CD14-positive monocyte (primary cell): ENCODE data around the gene SHE. TPM values are rescaled to one million over a fixed set of nuclear protein-coding genes. Genes with fewer than 3 reads are reported as not detected.

Source experiments
- DNase-seq, 3 donors: peaks; one replicate each; pipeline ENCODE4 v3.0.0-alpha.2; 2011 to 2022
- H2AFZ ChIP-seq: 2 replicates; pipeline ENCODE4 v1.6.0; 2012; ENCODE audit warnings: mild to moderate bottlenecking, low read depth, low read length, inconsistent platforms; ENCODE audit not compliant: insufficient read depth, poor library complexity, severe bottlenecking
- H3K27ac ChIP-seq, 2 donors: 1 replicate in 1 of 2; 2 replicates in 1 of 2; pipeline ENCODE4 v1.5.1; 2012 to 2013; ENCODE audit warnings: low read length in 2 of 2, control low read depth in 1 of 2, inconsistent platforms in 1 of 2, low read depth in 1 of 2, mild to moderate bottlenecking in 1 of 2
- H3K27me3 ChIP-seq, 2 donors: one replicate each; pipeline versions ENCODE4 v1.6.0 to v1.6.1; 2011 to 2013; ENCODE audit warnings: low read length in 2 of 2; ENCODE audit not compliant: control insufficient read depth in 2 of 2, insufficient read depth in 2 of 2
- H3K36me3 ChIP-seq, 2 donors: replicated peaks in 1 of 2; 1 replicate in 1 of 2; 2 replicates in 1 of 2; pipeline versions ENCODE4 v1.5.1 to v1.6.1; 2012 to 2013; ENCODE audit warnings: low read length in 2 of 2, control low read depth in 1 of 2, inconsistent platforms in 1 of 2, mild to moderate bottlenecking in 1 of 2; ENCODE audit not compliant: insufficient read depth in 2 of 2, control insufficient read depth in 1 of 2
- H3K4me1 ChIP-seq, 2 donors: 1 replicate in 1 of 2; 2 replicates in 1 of 2; pipeline versions ENCODE4 v1.5.1 to v1.6.1; 2012 to 2013; ENCODE audit warnings: low read length in 2 of 2, control low read depth in 1 of 2, inconsistent platforms in 1 of 2, mild to moderate bottlenecking in 1 of 2, moderate library complexity in 1 of 2; ENCODE audit not compliant: insufficient read depth in 2 of 2, control insufficient read depth in 1 of 2
- H3K4me2 ChIP-seq: replicated peaks from 2 replicates; pipeline ENCODE3; 2012; ENCODE audit warnings: low read length, moderate library complexity, mild to moderate bottlenecking; ENCODE audit not compliant: poor library complexity, severe bottlenecking; ENCODE audit errors: extremely low read depth
- H3K4me3 ChIP-seq, 3 experiments: fragments of 200-600 bp in 1 of 3; sonication (generic) in 1 of 3; replicated peaks in 1 of 3; 1 replicate in 2 of 3; 2 replicates in 1 of 3; pipeline ENCODE4 v1.5.1; 2011 to 2013; ENCODE audit warnings: low read length in 3 of 3, mild to moderate bottlenecking in 3 of 3, control low read depth in 2 of 3, low read depth in 2 of 3, inconsistent platforms in 1 of 3, moderate library complexity in 1 of 3
- H3K79me2 ChIP-seq: 2 replicates; pipeline ENCODE4 v1.6.0; 2012; ENCODE audit warnings: mild to moderate bottlenecking, control low read depth, inconsistent platforms, low read length, moderate library complexity; ENCODE audit not compliant: insufficient read depth
- H3K9ac ChIP-seq: 2 replicates; pipeline ENCODE4 v1.6.0; 2017; ENCODE audit warnings: low read length, mild to moderate bottlenecking; ENCODE audit not compliant: insufficient read depth, poor library complexity, severe bottlenecking
- H3K9me3 ChIP-seq, 2 donors: replicated peaks in 1 of 2; 1 replicate in 1 of 2; 2 replicates in 1 of 2; pipeline versions ENCODE4 v1.5.1 to v1.6.1; 2012 to 2013; ENCODE audit warnings: low read length in 2 of 2, control low read depth in 1 of 2; ENCODE audit not compliant: control insufficient read depth in 1 of 2, insufficient read depth in 1 of 2
- H4K20me1 ChIP-seq: 2 replicates; pipeline ENCODE4 v1.6.0; 2012; ENCODE audit warnings: mild to moderate bottlenecking, low read length, control low read depth, moderate library complexity; ENCODE audit not compliant: insufficient read depth
- H3K27ac Mint-ChIP-seq, 7 donors: one replicate each; pipeline ENCODE4 v1.8.0; 2020; ENCODE audit warnings: mild to moderate bottlenecking in 7 of 7, mixed read lengths in 7 of 7, moderate library complexity in 6 of 7, inconsistent platforms in 2 of 7
- H3K27me3 Mint-ChIP-seq, 3 donors: one replicate each; pipeline ENCODE4 v1.8.0; 2021 to 2022; ENCODE audit warnings: low read depth in 3 of 3, mild to moderate bottlenecking in 3 of 3, mixed read lengths in 3 of 3, moderate library complexity in 3 of 3, inconsistent platforms in 1 of 3
- H3K36me3 Mint-ChIP-seq, 2 donors: one replicate each; pipeline ENCODE4 v1.8.0; 2020; ENCODE audit warnings: mixed read lengths in 2 of 2, inconsistent platforms in 1 of 2, mild to moderate bottlenecking in 1 of 2
- H3K4me1 Mint-ChIP-seq: one replicate; pipeline ENCODE4 v1.8.0; 2020; ENCODE audit warnings: mild to moderate bottlenecking, mixed read lengths
- H3K4me3 Mint-ChIP-seq, 2 donors: one replicate each; pipeline ENCODE4 v1.8.0; 2020; ENCODE audit warnings: mild to moderate bottlenecking in 2 of 2, mixed read lengths in 2 of 2, moderate library complexity in 1 of 2
- H3K9me3 Mint-ChIP-seq, 7 donors: one replicate each; pipeline ENCODE4 v1.8.0; 2020 to 2022; ENCODE audit warnings: mixed read lengths in 7 of 7, mild to moderate bottlenecking in 6 of 7, moderate library complexity in 6 of 7, inconsistent platforms in 2 of 7
- WGBS: methylation state at CpG from one replicate; pipeline ENCODE4 v1.1.5; 2013; ENCODE audit warnings: missing lambda C conversion rate; ENCODE audit not compliant: insufficient coverage; 5-methylcytosine and 5-hydroxymethylcytosine counted together
- intact Hi-C, 2 donors: fragments of 100-400 bp; cut with micrococcal nuclease; formaldehyde crosslinking; loops; one replicate each; pipeline versions ENCODE4 v1.15.0 to v1.15.1; 2023
- polyA plus RNA-seq, 3 donors: library from polyadenylated mRNA; depleted of rRNA in 1 of 3; unstranded in 2 of 3; stranded (reverse) in 1 of 3; fragments of 300-500 nt in 2 of 3; fragments of >200 nt in 1 of 3; fragmentation: Illumina TruSeq in 2 of 3; gene quantifications; 1 replicate in 2 of 3; 2 replicates in 1 of 3; pipeline ENCODE4 v1.2.3, GENCODE V29; 2012 to 2021
- TF ChIP-seq, protein P1 (sequence below): fragments of 200-600 bp; IDR thresholded peaks from one replicate; pipeline ENCODE4 v1.8.0; 2022; ENCODE audit warnings: antibody characterized with exemption, mild to moderate bottlenecking

SHE gene
- polyA plus RNA-seq, 3 donors: not detected

DNA sequence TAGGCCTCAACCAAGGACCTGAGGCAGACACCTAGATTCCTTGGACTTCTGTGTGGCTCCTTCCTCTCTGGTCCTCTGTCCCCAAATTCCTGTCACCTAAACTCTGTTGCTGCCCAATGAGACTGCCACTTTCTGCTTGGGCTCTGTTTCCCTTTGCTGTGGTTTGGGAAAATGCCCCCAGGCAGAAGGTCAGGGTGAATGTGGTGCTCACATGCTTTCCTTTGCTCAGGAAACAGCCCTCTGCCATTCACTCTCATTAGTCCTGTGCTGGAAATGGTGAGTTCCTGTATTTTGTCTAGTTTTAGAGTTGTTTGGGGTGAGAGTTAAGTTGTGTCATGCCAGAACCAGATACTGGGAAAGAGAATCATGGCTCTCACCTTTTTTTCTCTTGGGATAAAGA is 22.7 kb upstream of the SHE start:
- Histone ChIP-seq H3K27me3 (no peaks in the 10 kb centered on the region), H3K27ac (no peak overlapping the region), H3K9ac (no peak overlapping the region), H3K4me2 (no peak overlapping the region), H3K79me2 (no peaks in the 10 kb centered on the region), H4K20me1 (no peaks in the 10 kb centered on the region), H3K4me1 (no peaks in the 10 kb centered on the region), H2AFZ (no peak overlapping the region), H3K36me3 (no peaks in the 10 kb centered on the region), H3K9me3 (no peaks in the 10 kb centered on the region), H3K4me3 (no peak overlapping the region)
- Mint-ChIP-seq H3K27ac (no peak overlapping the region), H3K4me1 (peaks cover 2% of the 10 kb centered on the region), H3K36me3 (no peaks in the 10 kb centered on the region), H3K27me3 (peaks cover 0 to 3% (median 0%) of the 10 kb centered on the region in 3 donors), H3K4me3 (no peak overlapping the region), H3K9me3 (no peaks in the 10 kb centered on the region)
- TF ChIP-seq, protein P1, sequence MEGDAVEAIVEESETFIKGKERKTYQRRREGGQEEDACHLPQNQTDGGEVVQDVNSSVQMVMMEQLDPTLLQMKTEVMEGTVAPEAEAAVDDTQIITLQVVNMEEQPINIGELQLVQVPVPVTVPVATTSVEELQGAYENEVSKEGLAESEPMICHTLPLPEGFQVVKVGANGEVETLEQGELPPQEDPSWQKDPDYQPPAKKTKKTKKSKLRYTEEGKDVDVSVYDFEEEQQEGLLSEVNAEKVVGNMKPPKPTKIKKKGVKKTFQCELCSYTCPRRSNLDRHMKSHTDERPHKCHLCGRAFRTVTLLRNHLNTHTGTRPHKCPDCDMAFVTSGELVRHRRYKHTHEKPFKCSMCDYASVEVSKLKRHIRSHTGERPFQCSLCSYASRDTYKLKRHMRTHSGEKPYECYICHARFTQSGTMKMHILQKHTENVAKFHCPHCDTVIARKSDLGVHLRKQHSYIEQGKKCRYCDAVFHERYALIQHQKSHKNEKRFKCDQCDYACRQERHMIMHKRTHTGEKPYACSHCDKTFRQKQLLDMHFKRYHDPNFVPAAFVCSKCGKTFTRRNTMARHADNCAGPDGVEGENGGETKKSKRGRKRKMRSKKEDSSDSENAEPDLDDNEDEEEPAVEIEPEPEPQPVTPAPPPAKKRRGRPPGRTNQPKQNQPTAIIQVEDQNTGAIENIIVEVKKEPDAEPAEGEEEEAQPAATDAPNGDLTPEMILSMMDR: no peak
- DNase-seq: no peak
- intact Hi-C loops: no loop called here

DNA sequence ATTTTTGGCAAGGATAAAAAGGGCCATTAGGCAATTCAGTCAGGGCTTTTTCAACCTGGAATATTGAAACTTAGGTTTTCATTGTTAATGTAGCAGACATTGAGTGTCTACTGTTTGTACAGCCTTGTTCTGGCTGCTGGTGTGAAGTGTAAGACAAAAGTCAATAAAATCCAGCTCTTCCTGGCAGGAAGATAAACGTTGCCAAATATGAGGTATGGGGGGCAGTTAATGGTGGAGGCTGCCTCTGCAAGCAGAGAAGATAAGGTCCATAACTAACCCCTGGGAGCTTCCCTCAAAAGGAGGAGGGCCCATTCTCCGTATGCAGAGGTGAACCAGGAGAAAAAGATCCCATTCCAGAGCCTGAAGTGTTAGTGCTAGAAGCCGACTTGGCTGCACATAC is 19.5 kb upstream of the SHE start:
- H3K4me3 ChIP-seq: no peak overlapping the region
- no peaks in the 10 kb centered on the region for H4K20me1 ChIP-seq
- no peaks in the 10 kb centered on the region for H3K27me3 ChIP-seq
- 93% methylated on average over 3 of the region's 3 CpGs for WGBS
- no peaks in the 10 kb centered on the region for H3K4me1 ChIP-seq
- no peak overlapping the region for H2AFZ ChIP-seq
- no peaks in the 10 kb centered on the region for H3K79me2 ChIP-seq
- H3K36me3 ChIP-seq: no peaks in the 10 kb centered on the region
- intact Hi-C loops: no loop called here
- no peaks in the 10 kb centered on the region for H3K9me3 ChIP-seq
- Mint-ChIP-seq H3K4me1 (peaks cover 2% of the 10 kb centered on the region), H3K27ac (no peak overlapping the region), H3K27me3 (peaks cover 1 to 8% (median 4%) of the 10 kb centered on the region in 3 donors), H3K4me3 (no peak overlapping the region), H3K36me3 (no peaks in the 10 kb centered on the region), H3K9me3 (no peaks in the 10 kb centered on the region)
- no peak overlapping the region for H3K9ac ChIP-seq
- no peak overlapping the region for H3K4me2 ChIP-seq
- no peak for DNase-seq
- no peak overlapping the region for H3K27ac ChIP-seq
- TF ChIP-seq, protein P1: no peak
